GM18951 (cell line): ENCODE results near the gene PREX1.
"Not testable (repeated sequence)": the region's sequence is repeated elsewhere in the genome, so short reads cannot be mapped to it uniquely, and the experiment has no call there.

Experiments used
- POLR2A ChIP-seq: IDR thresholded peaks from 4 replicates; pipeline ENCODE4 v1.6.1; 2011; ENCODE audit warnings: mild to moderate bottlenecking; ENCODE audit not compliant: insufficient read length, insufficient read depth; ENCODE audit errors: extremely low read depth
- in situ Hi-C: fragments of 300-500 bp; cut with MboI; formaldehyde crosslinking; loops from one replicate; pipeline ENCODE4 v1.12.0; 2022; ENCODE audit warnings: low sequenced_read_pairs, mixed read lengths, inconsistent platforms; ENCODE audit not compliant: unreplicated experiment

The PREX1 gene

GRCh38 chr20:48827855-48828733, at the start of gene PREX1:
PREX1 (minus strand) TSS chr20:48827999; CDS start chr20:48827860, 139 bp downstream.
- TF ChIP-seq POLR2A, result peak; percentile 62
- in situ Hi-C loops, result no loop called here

- in situ Hi-C loops, result no loop called here
- no peak for TF ChIP-seq POLR2A
These were observed 49.5 kb upstream of the PREX1 start for GRCh38 chr20:48877304-48877703.

GRCh38 chr20:48875914-48876240, 48.1 kb upstream of the PREX1 start:
- no peak for TF ChIP-seq POLR2A
- in situ Hi-C loops, result no loop called here

GRCh38 chr20:48875233-48875913, 47.6 kb upstream of the PREX1 start:
- no peak for TF ChIP-seq POLR2A
- in situ Hi-C loops, result no loop called here

- in situ Hi-C loops, result not testable (repeated sequence)
These were observed 41.6 kb upstream of the PREX1 start for GRCh38 chr20:48869442-48869841.

- in situ Hi-C loops, result no loop called here
- TF ChIP-seq POLR2A, result no peak
These were observed 39.1 kb upstream of the PREX1 start for GRCh38 chr20:48866936-48867335.

GRCh38 chr20:48864738-48865318, 37.0 kb upstream of the PREX1 start:
- in situ Hi-C loops, result no loop called here
- TF ChIP-seq POLR2A, result no peak

GRCh38 chr20:48864254-48864653, 36.5 kb upstream of the PREX1 start:
- in situ Hi-C loops, result no loop called here
- no peak for TF ChIP-seq POLR2A

- in situ Hi-C loops, result no loop called here
- TF ChIP-seq POLR2A, result no peak
These were observed 34.5 kb upstream of the PREX1 start for GRCh38 chr20:48862279-48862678.

- no peak for TF ChIP-seq POLR2A
- in situ Hi-C loops, result no loop called here
These were observed 33.6 kb upstream of the PREX1 start for GRCh38 chr20:48861444-48861843.

- no peak for TF ChIP-seq POLR2A
- in situ Hi-C loops, result no loop called here
These were observed 30.4 kb upstream of the PREX1 start for GRCh38 chr20:48858075-48858790.

- TF ChIP-seq POLR2A, result no peak
- in situ Hi-C loops, result no loop called here
These were observed 28.3 kb upstream of the PREX1 start for GRCh38 chr20:48856130-48856529.

- in situ Hi-C loops, result no loop called here
- TF ChIP-seq POLR2A, result no peak
These were observed 27.2 kb upstream of the PREX1 start for GRCh38 chr20:48855046-48855445.
